GM23248 (cell line): ENCODE data around the gene STXBP5L. TPM values are rescaled to one million over a fixed set of nuclear protein-coding genes. Genes with fewer than 3 reads are reported as not detected.

Experiments used
- DNase-seq: peaks from one replicate; pipeline ENCODE4 v3.0.0-alpha.2; 2015
- H2AFZ ChIP-seq: fragments of 200-600 bp; sonication (generic); 2 replicates; pipeline ENCODE4 v1.6.1; 2016; ENCODE audit warnings: antibody characterized with exemption
- H3F3A ChIP-seq: fragments of 200-600 bp; sonication (generic); 2 replicates; pipeline ENCODE4 v1.6.1; 2016; ENCODE audit warnings: mild to moderate bottlenecking, antibody characterized with exemption, mixed run types; ENCODE audit not compliant: insufficient read depth
- H3K27ac ChIP-seq: fragments of 200-600 bp; sonication (generic); 2 replicates; pipeline ENCODE4 v1.5.1; 2016; ENCODE audit warnings: mild to moderate bottlenecking
- H3K27me3 ChIP-seq: fragments of 200-600 bp; sonication (generic); replicated peaks from 2 replicates; pipeline ENCODE4 v1.6.1; 2016; ENCODE audit warnings: mild to moderate bottlenecking; ENCODE audit not compliant: insufficient read depth
- H3K36me3 ChIP-seq: fragments of 200-600 bp; sonication (generic); 2 replicates; pipeline ENCODE4 v1.6.1; 2016; ENCODE audit warnings: low read depth, mild to moderate bottlenecking
- H3K4me1 ChIP-seq: fragments of 200-600 bp; sonication (generic); 2 replicates; pipeline ENCODE4 v1.6.1; 2016; ENCODE audit warnings: mild to moderate bottlenecking; ENCODE audit not compliant: insufficient read depth
- H3K4me2 ChIP-seq: fragments of 200-600 bp; sonication (generic); one replicate; pipeline ENCODE4 v1.6.1; 2016; ENCODE audit warnings: mild to moderate bottlenecking; ENCODE audit not compliant: unreplicated experiment
- H3K4me3 ChIP-seq: fragments of 200-600 bp; sonication (generic); 2 replicates; pipeline ENCODE4 v1.5.1; 2016; ENCODE audit warnings: mild to moderate bottlenecking
- H3K79me2 ChIP-seq: fragments of 200-600 bp; sonication (generic); 2 replicates; pipeline ENCODE4 v1.6.1; 2016; ENCODE audit warnings: mild to moderate bottlenecking; ENCODE audit not compliant: insufficient read depth
- H3K9ac ChIP-seq: fragments of 200-600 bp; sonication (generic); 2 replicates; pipeline ENCODE4 v1.6.1; 2016; ENCODE audit warnings: mild to moderate bottlenecking
- H3K9me2 ChIP-seq: fragments of 200-600 bp; sonication (generic); 2 replicates; pipeline ENCODE4 v1.6.1; 2016; ENCODE audit warnings: mixed run types, mild to moderate bottlenecking, moderate library complexity; ENCODE audit not compliant: insufficient read depth
- H3K9me3 ChIP-seq: fragments of 200-600 bp; sonication (generic); one replicate; pipeline ENCODE4 v1.6.1; 2017; ENCODE audit warnings: low read depth
- H4K20me1 ChIP-seq: fragments of 200-600 bp; sonication (generic); 2 replicates; pipeline ENCODE4 v1.6.0; 2016; ENCODE audit not compliant: insufficient read depth
- EZH2 ChIP-seq: fragments of 200-600 bp; sonication (generic); IDR thresholded peaks from 2 replicates; pipeline ENCODE4 v1.6.1; 2018; ENCODE audit warnings: antibody characterized with exemption, mild to moderate bottlenecking; ENCODE audit not compliant: insufficient read depth, poor library complexity, severe bottlenecking
- EZH2phosphoT487 ChIP-seq: fragments of 200-600 bp; sonication (generic); IDR thresholded peaks from 2 replicates; pipeline ENCODE4 v1.6.1; 2018; ENCODE audit warnings: antibody characterized with exemption, moderate library complexity, mild to moderate bottlenecking, low read depth; ENCODE audit not compliant: insufficient read depth
- WGBS, 2 experiments: methylation state at CpG; one replicate each; pipeline ENCODE4 v1.1.6; 2015 to 2017; ENCODE audit warnings: low lambda C conversion rate in 2 of 2, low coverage in 1 of 2; ENCODE audit errors: missing lambda C conversion rate in 2 of 2; 5-methylcytosine and 5-hydroxymethylcytosine counted together
- in situ Hi-C: fragments of 300-500 bp; cut with MboI; formaldehyde crosslinking; loops from 2 replicates; pipeline ENCODE4 v1.15.0; 2020
- microRNA-seq: library from miRNA; unstranded; fragments of <30 nt; microRNA quantifications from one replicate; pipeline ENCODE4, GENCODE V29; 2016; ENCODE audit warnings: borderline number of aligned reads
- polyA plus RNA-seq: library from polyadenylated mRNA; unstranded; fragments of >200 nt; fragmentation: Nextera tagmentation; extraction: Ambion mirVana; gene quantifications from 2 replicates; pipeline ENCODE4 v1.2.1, GENCODE V29; 2016
- small RNA-seq: library from RNA; depleted of rRNA; stranded (forward); fragments of <200 nt; gene quantifications from one replicate; pipeline ENCODE3, GENCODE V24; 2014; ENCODE audit warnings: low read depth, low replicate concordance
- total RNA-seq: library from RNA; depleted of rRNA; stranded (reverse); fragments of >200 nt; shearing (Covaris generic); gene quantifications from 2 replicates; pipeline ENCODE4 v1.2.3, GENCODE V29; 2014; rRNA removed

Gene STXBP5L
- total and polyA plus RNA-seq, 2 experiments from 2014 or later = not detected

- H3K9me3 ChIP-seq = no peaks in the 10 kb centered on the region
- no peaks in the 10 kb centered on the region for H3K27me3 ChIP-seq
- no peak overlapping the region for H3K4me2 ChIP-seq
- no peak overlapping the region for H2AFZ ChIP-seq
- no peaks in the 10 kb centered on the region for H4K20me1 ChIP-seq
- H3K9ac ChIP-seq = no peak overlapping the region
- no peaks in the 10 kb centered on the region for H3K9me2 ChIP-seq
- TF ChIP-seq EZH2 = no peak
- TF ChIP-seq EZH2phosphoT487 = no peak
- H3K36me3 ChIP-seq = no peaks in the 10 kb centered on the region
- peaks cover 3% of the 10 kb centered on the region for H3F3A ChIP-seq
- in situ Hi-C loops = no loop called here
- peaks cover 16% of the 10 kb centered on the region for H3K4me1 ChIP-seq
- no peak for DNase-seq
- H3K4me3 ChIP-seq = no peak overlapping the region
- no peak overlapping the region for H3K27ac ChIP-seq
- WGBS, 2 experiments = 94 to 97% methylated on average over 2 of the region's 2 CpGs
- H3K79me2 ChIP-seq = no peaks in the 10 kb centered on the region
These were observed 565.0 kb downstream of the STXBP5L start for GRCh38 chr3:121473001-121473400.

Small RNAs within 50 kb of the gene (microRNA-seq; reads per million reads assigned to microRNA genes)
- gene MIR5682 = not detected

Small RNAs within 50 kb of the gene (small RNA-seq; reads per million reads assigned to genes)
- gene MIR5682 = not detected

Other genes with a start within 250 kb of the STXBP5L start
- gene HGD, start 226.0 kb upstream of the STXBP5L start, total RNA-seq = not detected in 2 replicates
- not detected in 2 replicates for gene HGD, start 226.0 kb upstream of the STXBP5L start, polyA plus RNA-seq
- 17.2 and 22.6 TPM in 2 replicates for gene RABL3, start 165.7 kb upstream of the STXBP5L start, total RNA-seq
- 27.4 and 28.4 TPM in 2 replicates for gene RABL3, start 165.7 kb upstream of the STXBP5L start, polyA plus RNA-seq
- gene GTF2E1, start 165.5 kb upstream of the STXBP5L start, total RNA-seq = 10.8 and 11.1 TPM in 2 replicates
- gene GTF2E1, start 165.5 kb upstream of the STXBP5L start, polyA plus RNA-seq = 6.9 and 7.2 TPM in 2 replicates